GM21360 (cell line): ENCODE data around the gene SSBP3.

Experiments
- ATAC-seq: cut with Tn5 transposase; IDR thresholded peaks from one replicate; pipeline ENCODE4 v1.9.1; 2021; ENCODE audit warnings: mild to moderate bottlenecking, moderate library complexity; ENCODE audit not compliant: unreplicated experiment

SSBP3 gene

DNA sequence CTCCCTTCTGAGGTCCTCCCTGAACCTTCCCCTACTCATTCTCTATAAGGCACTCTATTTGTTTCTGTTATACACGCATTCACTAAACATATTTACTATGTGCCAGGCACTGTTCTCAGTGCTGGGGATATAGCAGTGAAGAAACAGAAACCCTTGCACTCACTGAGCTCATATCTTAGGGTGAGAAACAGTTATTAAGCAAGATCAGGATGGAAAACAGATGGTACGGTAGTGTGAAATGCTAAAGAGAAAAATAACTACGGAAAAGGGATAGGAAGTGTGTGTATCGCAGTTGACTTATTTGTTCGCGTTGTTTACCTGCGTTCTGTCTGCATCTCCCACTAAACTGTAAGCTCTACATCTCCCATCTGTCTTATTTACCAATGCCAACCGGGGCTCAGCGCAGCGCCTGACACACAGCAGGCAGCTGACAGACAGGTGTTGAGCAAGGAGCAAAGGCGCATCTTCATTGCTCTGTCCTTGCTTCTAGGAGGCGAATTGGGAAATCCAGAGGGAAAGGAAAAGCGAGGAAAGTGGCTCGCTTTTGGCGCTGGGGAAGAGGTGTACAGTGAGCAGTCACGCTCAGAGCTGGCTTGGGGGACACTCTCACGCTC is 206.9 kb downstream of the SSBP3 start:
- ATAC-seq = no peak

- no peak for ATAC-seq
Measured at GRCh38 chr1:54193453-54193852, 212.7 kb downstream of the SSBP3 start.

DNA sequence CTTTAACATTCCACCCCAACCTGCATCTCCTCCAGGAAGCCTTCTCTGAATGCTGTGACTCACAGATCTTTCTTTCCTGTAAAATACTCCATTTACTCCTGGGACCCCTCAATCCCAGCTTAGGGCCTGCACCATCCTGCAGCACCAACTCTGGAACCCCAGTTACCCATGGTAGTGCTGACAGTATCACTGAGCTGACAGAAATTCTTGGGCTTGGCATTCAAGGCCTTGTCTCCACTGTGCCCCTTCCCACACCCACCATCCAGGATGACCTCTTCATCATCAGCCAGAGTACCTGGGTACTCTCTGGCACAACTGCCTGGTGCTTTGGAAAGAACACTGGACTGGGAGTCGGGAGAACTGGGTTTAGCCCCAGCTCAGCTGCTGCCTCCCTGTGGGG is 214.7 kb downstream of the SSBP3 start:
- no peak for ATAC-seq

GRCh38 chr1:54190526-54190925 is 215.7 kb downstream of the SSBP3 start:
- no peak for ATAC-seq

DNA sequence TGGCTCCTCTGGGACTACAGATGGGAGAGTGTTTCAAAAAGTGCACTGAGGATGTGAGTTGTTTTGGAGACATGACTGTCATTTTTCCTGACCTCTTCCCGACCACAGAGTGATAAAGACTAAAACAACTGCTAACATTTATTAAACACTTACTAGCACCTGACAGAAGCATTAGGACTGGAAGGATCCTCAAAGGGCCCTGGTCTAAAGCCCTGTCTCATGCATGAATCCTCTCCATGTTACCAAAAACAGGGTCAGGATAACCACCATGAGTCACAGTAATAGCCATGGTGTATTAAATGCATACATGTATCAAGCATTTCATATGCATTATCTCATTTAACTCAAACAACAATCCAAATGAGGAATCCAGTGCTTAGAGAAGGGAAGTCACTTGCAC is 217.9 kb downstream of the SSBP3 start:
- ATAC-seq = no peak

GRCh38 chr1:54186056-54186455 is 220.1 kb downstream of the SSBP3 start:
- no peak for ATAC-seq

DNA sequence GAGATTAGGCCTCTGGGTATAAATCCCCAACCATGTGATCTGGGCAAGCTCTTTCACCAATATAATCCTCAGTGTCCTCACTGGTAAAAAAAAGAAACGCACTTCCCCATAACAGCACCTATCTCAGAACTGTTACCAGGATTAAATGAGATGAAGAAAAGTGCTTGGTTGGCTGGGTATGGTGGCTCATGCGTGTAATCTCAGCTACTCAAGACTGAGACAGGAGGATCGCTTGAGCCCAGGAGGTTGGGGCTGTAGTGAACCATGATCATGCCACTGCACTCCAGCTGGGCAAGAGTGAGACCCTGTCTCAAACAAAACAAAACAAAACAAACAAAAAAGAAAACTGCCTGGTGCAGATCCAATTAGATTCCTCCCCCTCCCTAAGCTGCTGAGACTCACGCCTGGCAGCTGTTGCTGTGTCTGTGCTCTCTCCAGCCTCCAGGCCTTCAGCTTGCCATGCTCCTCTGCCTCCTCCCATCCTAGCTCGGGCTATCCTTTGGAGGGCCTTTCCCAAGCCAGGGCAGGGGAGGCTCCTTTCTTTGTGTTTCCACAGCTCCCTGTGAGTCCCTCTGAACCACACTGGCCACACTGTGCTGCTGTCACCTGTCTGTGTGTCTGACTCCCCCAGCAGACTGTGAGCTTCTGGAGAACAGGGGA is 225.4 kb downstream of the SSBP3 start:
- no peak for ATAC-seq

GRCh38 chr1:54178296-54179070 is 227.7 kb downstream of the SSBP3 start:
- ATAC-seq = no peak

DNA sequence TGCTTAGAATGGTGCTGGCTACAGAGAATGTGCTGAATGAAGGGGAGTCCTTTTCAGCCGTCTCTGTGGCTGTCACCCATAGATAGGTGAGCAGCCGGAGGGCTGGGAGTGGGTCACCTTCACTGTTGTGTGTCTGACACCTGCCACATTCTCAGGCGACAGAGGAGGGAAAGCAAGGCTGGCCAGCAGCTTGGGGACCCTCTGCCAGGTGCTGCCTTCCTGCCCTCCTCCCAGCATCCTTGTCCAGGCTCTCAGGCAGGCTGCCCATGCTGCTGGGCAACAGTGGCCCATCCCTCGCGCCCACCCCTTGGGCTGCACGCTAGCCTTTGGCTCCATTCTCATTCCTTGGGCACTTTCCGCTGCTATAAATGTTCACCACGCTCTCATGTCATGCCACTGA is 228.5 kb downstream of the SSBP3 start:
- ATAC-seq = no peak

DNA sequence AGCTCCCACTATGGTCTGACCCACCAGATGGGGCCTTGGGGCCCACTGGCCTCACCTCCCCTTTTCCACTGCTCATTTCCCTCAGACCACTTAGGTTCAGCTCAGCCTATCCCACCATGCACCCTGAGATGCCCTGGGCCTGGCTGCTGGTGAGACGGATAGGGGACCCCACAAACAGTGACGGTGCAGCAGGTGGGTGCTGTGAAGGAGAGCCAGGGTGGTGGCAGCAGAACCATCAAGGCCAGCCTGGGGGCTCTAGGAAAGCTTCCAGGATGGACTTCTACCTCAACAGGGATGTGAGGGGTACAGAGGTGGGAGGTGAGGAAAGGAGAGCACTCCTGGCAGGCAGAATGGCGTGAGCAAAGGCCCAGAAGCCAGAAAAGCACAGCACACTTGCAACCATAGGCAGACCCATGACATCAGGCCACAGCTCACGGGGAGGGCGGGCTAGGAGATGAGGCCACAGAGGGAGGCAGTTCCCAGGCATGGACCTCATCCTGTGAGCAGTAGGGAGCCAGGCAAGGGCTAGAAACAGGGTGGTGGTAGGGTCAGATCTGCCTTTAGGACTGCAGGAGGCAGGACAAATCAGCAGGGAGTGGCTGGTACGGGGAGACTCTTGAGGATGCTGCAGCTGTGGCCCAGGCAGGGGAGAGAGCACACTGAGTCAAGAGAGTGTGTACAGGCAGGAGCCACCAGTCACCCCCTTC is 229.4 kb downstream of the SSBP3 start:
- no peak for ATAC-seq
